Measurements from ENCODE around the gene C17orf67. TPM values are rescaled to one million over a fixed set of nuclear protein-coding genes. Genes with fewer than 3 reads are reported as not detected.

The C17orf67 gene
- total and polyA plus RNA-seq, 2 of the 13 experiments (the other 11 are each of a cell fraction or from before 2014, with no cell fraction given) = 0.41 to 0.86 TPM

DNA sequence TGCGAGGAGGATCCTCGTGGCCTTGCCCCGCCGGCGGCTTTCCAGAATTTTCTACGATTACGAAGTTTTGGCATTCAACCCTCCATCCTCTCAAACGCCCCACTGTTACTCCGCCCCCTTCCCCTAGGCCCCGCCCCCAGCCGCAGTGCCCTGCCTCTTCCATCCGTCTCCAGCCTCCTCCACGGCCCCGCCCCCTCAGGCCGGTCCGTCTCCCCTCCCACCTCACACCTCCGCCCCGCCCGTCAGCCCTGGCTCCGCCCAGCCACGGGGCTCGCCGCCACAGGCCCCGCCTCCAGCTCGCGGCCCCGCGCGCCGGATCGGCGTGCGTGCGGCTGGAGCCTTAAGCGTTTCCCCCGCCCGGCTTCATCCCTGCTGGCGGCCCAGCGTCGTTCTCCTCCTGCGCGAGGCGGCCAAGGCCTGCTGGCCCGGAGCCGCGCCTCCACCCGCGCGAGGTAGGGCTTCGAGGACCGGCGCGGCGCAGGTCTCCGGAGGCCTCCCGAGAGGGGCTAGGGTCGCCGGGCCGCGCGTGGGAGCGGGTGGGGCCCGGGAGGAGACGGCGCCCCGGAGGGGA, at the start of gene C17orf67, which contains the start of gene DGKE (continued):
- TF ChIP-seq, protein P1, sequence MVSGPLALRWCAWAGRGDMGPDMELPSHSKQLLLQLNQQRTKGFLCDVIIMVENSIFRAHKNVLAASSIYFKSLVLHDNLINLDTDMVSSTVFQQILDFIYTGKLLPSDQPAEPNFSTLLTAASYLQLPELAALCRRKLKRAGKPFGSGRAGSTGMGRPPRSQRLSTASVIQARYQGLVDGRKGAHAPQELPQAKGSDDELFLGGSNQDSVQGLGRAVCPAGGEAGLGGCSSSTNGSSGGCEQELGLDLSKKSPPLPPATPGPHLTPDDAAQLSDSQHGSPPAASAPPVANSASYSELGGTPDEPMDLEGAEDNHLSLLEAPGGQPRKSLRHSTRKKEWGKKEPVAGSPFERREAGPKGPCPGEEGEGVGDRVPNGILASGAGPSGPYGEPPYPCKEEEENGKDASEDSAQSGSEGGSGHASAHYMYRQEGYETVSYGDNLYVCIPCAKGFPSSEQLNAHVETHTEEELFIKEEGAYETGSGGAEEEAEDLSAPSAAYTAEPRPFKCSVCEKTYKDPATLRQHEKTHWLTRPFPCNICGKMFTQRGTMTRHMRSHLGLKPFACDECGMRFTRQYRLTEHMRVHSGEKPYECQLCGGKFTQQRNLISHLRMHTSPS (CRISPR knock-in tag; IDR thresholded peaks at IDR 0.05; ENCODE audit: low read depth) = no peak; the same call in 1 of the 2 replicates
- TF ChIP-seq ZNF713 (CRISPR knock-in tag; IDR thresholded peaks at IDR 0.05) (peak; percentile 49; the same call in 1 of the 2 replicates), JUNB (CRISPR knock-in tag; IDR thresholded peaks at IDR 0.05; ENCODE audit: borderline replicate concordance) (peak; percentile 73; the same call in 1 of the 2 replicates), ATM (IDR thresholded peaks at IDR 0.05; ENCODE audit: borderline replicate concordance) (no peak), ZFP1 (CRISPR knock-in tag; IDR thresholded peaks at IDR 0.05) (no peak; the same call in 1 of the 2 replicates), ZBTB38 (CRISPR knock-in tag; IDR thresholded peaks at IDR 0.05) (peak; percentile 54), ZNF143 (CRISPR knock-in tag; IDR thresholded peaks at IDR 0.05) (no peak), NFYC (CRISPR knock-in tag; IDR thresholded peaks at IDR 0.05) (no peak), ZSCAN21 (CRISPR knock-in tag; IDR thresholded peaks at IDR 0.05; ENCODE audit: borderline replicate concordance) (peak; percentile 94; the same call in 1 of the 2 replicates), ZNF773 (CRISPR knock-in tag; IDR thresholded peaks at IDR 0.05; ENCODE audit: borderline replicate concordance) (peak; percentile 77; the same call in 1 of the 2 replicates), SP4 (CRISPR knock-in tag; IDR thresholded peaks at IDR 0.05) (peak; percentile 86), ZNF256 (CRISPR knock-in tag; conservative IDR thresholded peaks at IDR 0.05) (no peak), CENPT (CRISPR knock-in tag; IDR thresholded peaks at IDR 0.05; ENCODE audit: low read depth) (peak; percentile 93), ZNF749 (CRISPR knock-in tag; IDR thresholded peaks at IDR 0.05; ENCODE audit: borderline replicate concordance) (0 out of 2 replicates have a peak, but pooled peaks have one; percentile 74), REXO4 (CRISPR knock-in tag; IDR thresholded peaks at IDR 0.05; ENCODE audit: borderline replicate concordance) (peak; percentile 86; the same call in 1 of the 2 replicates), ZNF484 (CRISPR knock-in tag; IDR thresholded peaks at IDR 0.05; ENCODE audit: borderline replicate concordance, low read depth) (no peak)
- TF ChIP-seq, protein P2, sequence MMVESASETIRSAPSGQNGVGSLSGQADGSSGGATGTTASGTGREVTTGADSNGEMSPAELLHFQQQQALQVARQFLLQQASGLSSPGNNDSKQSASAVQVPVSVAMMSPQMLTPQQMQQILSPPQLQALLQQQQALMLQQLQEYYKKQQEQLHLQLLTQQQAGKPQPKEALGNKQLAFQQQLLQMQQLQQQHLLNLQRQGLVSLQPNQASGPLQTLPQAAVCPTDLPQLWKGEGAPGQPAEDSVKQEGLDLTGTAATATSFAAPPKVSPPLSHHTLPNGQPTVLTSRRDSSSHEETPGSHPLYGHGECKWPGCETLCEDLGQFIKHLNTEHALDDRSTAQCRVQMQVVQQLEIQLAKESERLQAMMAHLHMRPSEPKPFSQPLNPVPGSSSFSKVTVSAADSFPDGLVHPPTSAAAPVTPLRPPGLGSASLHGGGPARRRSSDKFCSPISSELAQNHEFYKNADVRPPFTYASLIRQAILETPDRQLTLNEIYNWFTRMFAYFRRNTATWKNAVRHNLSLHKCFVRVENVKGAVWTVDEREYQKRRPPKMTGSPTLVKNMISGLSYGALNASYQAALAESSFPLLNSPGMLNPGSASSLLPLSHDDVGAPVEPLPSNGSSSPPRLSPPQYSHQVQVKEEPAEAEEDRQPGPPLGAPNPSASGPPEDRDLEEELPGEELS (CRISPR knock-in tag; IDR thresholded peaks at IDR 0.05) = 0 out of 2 replicates have a peak, but pooled peaks have one; percentile 3
- TF ChIP-seq, protein P3, sequence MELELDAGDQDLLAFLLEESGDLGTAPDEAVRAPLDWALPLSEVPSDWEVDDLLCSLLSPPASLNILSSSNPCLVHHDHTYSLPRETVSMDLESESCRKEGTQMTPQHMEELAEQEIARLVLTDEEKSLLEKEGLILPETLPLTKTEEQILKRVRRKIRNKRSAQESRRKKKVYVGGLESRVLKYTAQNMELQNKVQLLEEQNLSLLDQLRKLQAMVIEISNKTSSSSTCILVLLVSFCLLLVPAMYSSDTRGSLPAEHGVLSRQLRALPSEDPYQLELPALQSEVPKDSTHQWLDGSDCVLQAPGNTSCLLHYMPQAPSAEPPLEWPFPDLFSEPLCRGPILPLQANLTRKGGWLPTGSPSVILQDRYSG (CRISPR knock-in tag; IDR thresholded peaks at IDR 0.05) = peak; percentile 83
- TF ChIP-seq, protein P4, sequence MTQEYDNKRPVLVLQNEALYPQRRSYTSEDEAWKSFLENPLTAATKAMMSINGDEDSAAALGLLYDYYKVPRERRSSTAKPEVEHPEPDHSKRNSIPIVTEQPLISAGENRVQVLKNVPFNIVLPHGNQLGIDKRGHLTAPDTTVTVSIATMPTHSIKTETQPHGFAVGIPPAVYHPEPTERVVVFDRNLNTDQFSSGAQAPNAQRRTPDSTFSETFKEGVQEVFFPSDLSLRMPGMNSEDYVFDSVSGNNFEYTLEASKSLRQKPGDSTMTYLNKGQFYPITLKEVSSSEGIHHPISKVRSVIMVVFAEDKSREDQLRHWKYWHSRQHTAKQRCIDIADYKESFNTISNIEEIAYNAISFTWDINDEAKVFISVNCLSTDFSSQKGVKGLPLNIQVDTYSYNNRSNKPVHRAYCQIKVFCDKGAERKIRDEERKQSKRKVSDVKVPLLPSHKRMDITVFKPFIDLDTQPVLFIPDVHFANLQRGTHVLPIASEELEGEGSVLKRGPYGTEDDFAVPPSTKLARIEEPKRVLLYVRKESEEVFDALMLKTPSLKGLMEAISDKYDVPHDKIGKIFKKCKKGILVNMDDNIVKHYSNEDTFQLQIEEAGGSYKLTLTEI (CRISPR knock-in tag; conservative IDR thresholded peaks at IDR 0.05) = peak; percentile 36; the same call in 1 of the 2 replicates
